Keratinocyte (primary cell): ENCODE data around the gene FMO1.

ENCODE experiments used
- CTCF ChIP-seq, 3 experiments: IDR thresholded peaks in 1 of 3; conservative IDR thresholded peaks in 1 of 3; optimal IDR thresholded peaks in 1 of 3; 2 replicates in 2 of 3; 3 replicates in 1 of 3; pipeline versions ENCODE3 to v1.5.1; 2011; ENCODE audit warnings: low read length in 3 of 3, mild to moderate bottlenecking in 3 of 3, moderate library complexity in 2 of 3, control low read depth in 1 of 3, inconsistent platforms in 1 of 3; ENCODE audit not compliant: insufficient read depth in 2 of 3; ENCODE audit errors: extremely low read depth in 1 of 3
- EZH2 ChIP-seq: IDR thresholded peaks from one replicate; pipeline ENCODE4 v1.6.1; 2012; ENCODE audit warnings: inconsistent platforms, mild to moderate bottlenecking, low read length, moderate library complexity

GRCh38 chr1:171218661-171219060 lies 29.6 kb upstream of the FMO1 start:
- TF ChIP-seq CTCF (optimal IDR thresholded peaks at IDR 0.05 in 1 of 3, IDR thresholded peaks at IDR 0.05 in 1 of 3, conservative IDR thresholded peaks at IDR 0.05 in 1 of 3; ENCODE audit: extremely low read depth in 1 of 3, insufficient read depth in 2 of 3, low read length in 3 of 3) (no peak), EZH2 (no peak)
